ENCODE data around the gene MOB3B.
A peak's percentile ranks its signal among the peaks of the same experiment; 100 is the strongest.

Gene MOB3B

DNA sequence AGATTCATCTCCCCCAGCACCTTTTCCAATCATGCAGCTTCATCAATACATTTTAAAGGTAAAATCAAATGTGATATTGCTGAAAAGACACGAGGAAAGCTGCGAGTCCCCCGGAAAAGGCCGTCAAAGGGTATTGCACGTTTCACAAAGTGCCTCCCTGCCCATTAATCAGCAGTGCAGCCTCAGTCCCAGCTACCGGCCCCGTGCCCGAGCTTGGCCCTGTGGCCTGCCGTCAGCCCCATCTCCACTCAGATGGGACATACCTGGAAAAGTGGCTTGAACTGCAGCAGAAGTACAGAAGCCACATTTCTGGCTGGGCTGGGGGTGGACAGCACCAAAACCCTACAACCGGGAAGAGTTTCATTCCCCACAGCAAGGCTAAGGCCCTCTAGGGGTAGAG, 192.8 kb downstream of the MOB3B start:
- Mint-ChIP-seq H3K4me1 (peaks cover 71% of the 10 kb centered on the region), H3K27ac (no peak overlapping the region), H3K4me3 (no peak overlapping the region), H3K9me3 (peaks cover 6% of the 10 kb centered on the region), H3K36me3 (ENCODE audit: low read depth) (peaks cover 20% of the 10 kb centered on the region), H3K27me3 (ENCODE audit: low read depth, poor library complexity) (peaks cover 7% of the 10 kb centered on the region)
- TF ChIP-seq, protein P1, sequence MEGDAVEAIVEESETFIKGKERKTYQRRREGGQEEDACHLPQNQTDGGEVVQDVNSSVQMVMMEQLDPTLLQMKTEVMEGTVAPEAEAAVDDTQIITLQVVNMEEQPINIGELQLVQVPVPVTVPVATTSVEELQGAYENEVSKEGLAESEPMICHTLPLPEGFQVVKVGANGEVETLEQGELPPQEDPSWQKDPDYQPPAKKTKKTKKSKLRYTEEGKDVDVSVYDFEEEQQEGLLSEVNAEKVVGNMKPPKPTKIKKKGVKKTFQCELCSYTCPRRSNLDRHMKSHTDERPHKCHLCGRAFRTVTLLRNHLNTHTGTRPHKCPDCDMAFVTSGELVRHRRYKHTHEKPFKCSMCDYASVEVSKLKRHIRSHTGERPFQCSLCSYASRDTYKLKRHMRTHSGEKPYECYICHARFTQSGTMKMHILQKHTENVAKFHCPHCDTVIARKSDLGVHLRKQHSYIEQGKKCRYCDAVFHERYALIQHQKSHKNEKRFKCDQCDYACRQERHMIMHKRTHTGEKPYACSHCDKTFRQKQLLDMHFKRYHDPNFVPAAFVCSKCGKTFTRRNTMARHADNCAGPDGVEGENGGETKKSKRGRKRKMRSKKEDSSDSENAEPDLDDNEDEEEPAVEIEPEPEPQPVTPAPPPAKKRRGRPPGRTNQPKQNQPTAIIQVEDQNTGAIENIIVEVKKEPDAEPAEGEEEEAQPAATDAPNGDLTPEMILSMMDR (IDR thresholded peaks at IDR 0.05) = no peak
- DNase-seq = no peak

DNA sequence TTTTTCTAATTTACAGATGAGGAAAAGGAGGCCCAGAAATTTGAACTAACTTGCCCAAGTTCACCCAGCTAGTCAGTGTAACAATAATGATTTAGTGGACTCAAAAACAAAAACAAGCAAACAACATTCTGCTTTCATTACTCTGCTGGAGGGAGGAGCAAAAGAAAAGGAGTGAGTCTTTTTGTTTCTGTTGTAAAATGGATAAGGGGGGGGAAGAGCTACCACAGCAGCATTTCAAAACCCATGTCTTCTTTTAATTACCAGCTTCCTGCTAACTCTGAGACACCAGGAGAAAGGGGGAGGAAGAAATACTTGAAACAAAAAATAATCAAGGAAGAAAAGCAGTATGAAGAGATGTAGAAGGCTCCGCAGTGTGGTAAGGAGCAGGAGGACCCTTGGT, 193.5 kb downstream of the MOB3B start:
- Mint-ChIP-seq H3K27me3 (ENCODE audit: low read depth, poor library complexity) (peaks cover 7% of the 10 kb centered on the region), H3K27ac (peak overlapping the region; percentile 92), H3K36me3 (ENCODE audit: low read depth) (peaks cover 16% of the 10 kb centered on the region), H3K4me3 (no peak overlapping the region), H3K9me3 (no peaks in the 10 kb centered on the region), H3K4me1 (peaks cover 64% of the 10 kb centered on the region)
- no peak for DNase-seq
- TF ChIP-seq, protein P1 (IDR thresholded peaks at IDR 0.05) = no peak

DNA sequence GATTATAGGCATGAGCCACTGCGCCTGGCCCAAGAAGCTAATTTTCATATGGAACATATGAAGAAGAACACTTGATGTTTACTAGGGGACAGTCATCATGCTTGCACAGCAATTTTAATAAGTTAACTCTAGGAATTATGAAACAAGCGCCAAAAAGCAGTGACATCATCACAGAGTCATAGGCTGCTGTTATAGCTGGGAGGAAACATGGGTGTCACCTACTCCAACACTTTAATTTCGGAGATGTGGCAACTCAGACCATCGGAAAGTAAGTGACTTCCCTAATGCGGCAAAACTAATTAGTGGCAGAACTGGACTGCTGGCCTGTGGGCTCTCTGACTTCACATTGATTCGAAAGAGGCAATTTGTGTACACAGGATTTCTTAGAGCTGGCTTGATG, 194.5 kb downstream of the MOB3B start:
- TF ChIP-seq, protein P1 (IDR thresholded peaks at IDR 0.05) = no peak
- Mint-ChIP-seq H3K9me3 (no peaks in the 10 kb centered on the region), H3K4me1 (peaks cover 54% of the 10 kb centered on the region)

DNA sequence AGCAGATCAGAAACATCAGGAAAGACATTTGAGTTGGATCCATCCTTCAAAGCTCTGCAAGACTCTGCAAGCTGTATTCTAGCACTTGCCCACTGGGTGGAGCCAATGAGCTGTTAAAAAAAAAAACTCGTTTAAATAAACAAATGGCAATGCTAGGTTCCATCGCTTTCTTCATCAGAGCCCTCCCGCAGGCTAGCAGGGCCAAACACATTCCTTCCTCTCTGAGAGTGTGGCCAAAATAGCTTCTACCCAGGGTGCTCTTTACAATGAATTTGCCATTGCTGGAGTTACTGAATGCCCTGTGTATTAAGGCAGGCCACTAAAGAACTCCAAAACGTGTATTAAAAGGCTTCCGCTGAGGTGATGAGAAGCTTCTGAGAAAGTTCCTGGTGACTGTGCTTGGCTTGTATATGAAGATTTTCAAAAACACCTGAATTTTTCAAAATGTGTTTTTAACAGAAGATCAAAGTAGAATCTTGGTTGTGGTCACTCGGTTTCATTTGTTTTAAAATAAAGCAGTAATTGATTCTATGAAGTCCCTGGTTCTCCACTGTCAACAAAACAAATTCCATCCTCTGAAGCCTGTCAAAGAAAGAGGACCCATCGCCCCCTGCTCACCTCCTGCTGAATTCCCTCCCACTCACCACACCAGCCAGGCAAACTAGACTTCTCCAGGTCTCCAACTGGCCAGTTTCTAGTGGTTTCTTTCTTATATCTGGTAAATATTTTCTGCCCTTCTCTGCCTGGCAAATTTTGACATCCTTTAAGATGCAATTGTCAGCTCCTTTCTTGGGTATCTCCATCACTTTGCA, 196.2 kb downstream of the MOB3B start:
- DNase-seq = peak; percentile 62
- Mint-ChIP-seq H3K9me3 (no peaks in the 10 kb centered on the region), H3K36me3 (ENCODE audit: low read depth) (peaks cover 32% of the 10 kb centered on the region), H3K4me1 (peaks cover 45% of the 10 kb centered on the region), H3K27me3 (ENCODE audit: low read depth, poor library complexity) (peaks cover 8% of the 10 kb centered on the region), H3K4me3 (no peak overlapping the region), H3K27ac (no peak overlapping the region)
- TF ChIP-seq, protein P1 (IDR thresholded peaks at IDR 0.05) = peak; percentile 89

More for the DNA sequence above, 194.5 kb downstream of the MOB3B start:
- Mint-ChIP-seq H3K27me3 (ENCODE audit: low read depth, poor library complexity) (peaks cover 8% of the 10 kb centered on the region), H3K27ac (no peak overlapping the region), H3K36me3 (ENCODE audit: low read depth) (peaks cover 20% of the 10 kb centered on the region), H3K4me3 (no peak overlapping the region)
- DNase-seq = no peak

DNA sequence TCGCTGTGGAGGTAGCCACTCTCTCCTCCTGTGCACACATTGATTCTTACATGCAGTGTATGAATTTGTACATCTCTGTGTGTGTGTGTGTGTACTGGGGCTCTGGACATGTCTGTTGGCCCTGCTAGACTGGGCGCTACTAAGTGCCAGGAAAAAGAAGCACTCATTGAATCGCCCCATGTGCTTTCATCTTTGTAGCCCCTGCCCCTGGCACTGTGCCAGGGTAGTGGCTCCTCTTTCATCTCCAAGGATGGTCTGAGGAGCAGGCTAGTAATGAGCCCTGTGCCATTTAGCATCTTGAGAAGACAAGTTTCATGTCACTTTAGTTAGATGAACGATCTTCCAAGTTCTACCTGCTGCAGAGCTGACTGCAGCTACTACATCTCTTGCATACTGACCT, 198.2 kb downstream of the MOB3B start:
- DNase-seq = no peak
- TF ChIP-seq, protein P1 (IDR thresholded peaks at IDR 0.05) = no peak
- Mint-ChIP-seq H3K4me3 (no peak overlapping the region), H3K4me1 (peaks cover 26% of the 10 kb centered on the region), H3K27ac (no peak overlapping the region), H3K36me3 (ENCODE audit: low read depth) (peaks cover 39% of the 10 kb centered on the region), H3K27me3 (ENCODE audit: low read depth, poor library complexity) (peaks cover 10% of the 10 kb centered on the region), H3K9me3 (peaks cover 7% of the 10 kb centered on the region)

DNA sequence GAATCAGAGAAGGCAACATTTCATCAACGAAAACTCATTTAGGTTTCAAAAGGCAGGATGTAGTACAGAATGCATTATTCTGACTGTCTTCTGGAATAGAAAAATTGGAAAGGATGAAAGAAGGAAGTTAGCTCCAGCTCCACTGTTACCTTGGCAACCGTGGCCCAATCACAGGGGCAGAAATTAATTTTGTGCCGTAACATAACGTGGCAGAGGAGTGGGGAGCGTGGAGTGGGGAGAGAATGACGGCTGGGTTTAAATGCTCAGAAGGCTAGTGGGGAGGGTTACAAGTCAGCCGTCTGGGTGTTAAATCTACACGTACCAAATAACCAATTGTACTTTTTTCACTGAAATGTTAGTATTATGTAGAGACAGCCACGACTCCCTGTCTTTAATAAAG, 200.3 kb downstream of the MOB3B start:
- H3K27ac Mint-ChIP-seq = no peak overlapping the region
- H3K27me3 Mint-ChIP-seq (ENCODE audit: low read depth, poor library complexity) = peaks cover 6% of the 10 kb centered on the region

More for the DNA sequence above, 200.3 kb downstream of the MOB3B start:
- TF ChIP-seq, protein P1 (IDR thresholded peaks at IDR 0.05) = no peak
- H3K36me3 Mint-ChIP-seq (ENCODE audit: low read depth) = peaks cover 53% of the 10 kb centered on the region
- H3K9me3 Mint-ChIP-seq = peaks cover 24% of the 10 kb centered on the region
- no peak for DNase-seq
- H3K4me3 Mint-ChIP-seq = no peak overlapping the region
- peaks cover 14% of the 10 kb centered on the region for H3K4me1 Mint-ChIP-seq

Measured in nephron progenitor cell (in vitro differentiated cells).